Activated naive CD8-positive, alpha-beta T cell (primary cell): Measurements from ENCODE around the gene TLX1.

Experiments used
- H3K27ac Mint-ChIP-seq: one replicate; pipeline ENCODE4 v1.8.0; 2021; ENCODE audit warnings: mixed read lengths
- H3K27me3 Mint-ChIP-seq: one replicate; pipeline ENCODE4 v1.8.0; 2021; ENCODE audit warnings: mixed read lengths
- H3K36me3 Mint-ChIP-seq: one replicate; pipeline ENCODE4 v1.8.0; 2021; ENCODE audit warnings: mixed read lengths
- H3K4me1 Mint-ChIP-seq: one replicate; pipeline ENCODE4 v1.8.0; 2021; ENCODE audit warnings: low read depth, mixed read lengths
- H3K4me3 Mint-ChIP-seq: one replicate; pipeline ENCODE4 v1.8.0; 2021; ENCODE audit warnings: mild to moderate bottlenecking, mixed read lengths
- H3K9me3 Mint-ChIP-seq: one replicate; pipeline ENCODE4 v1.8.0; 2021; ENCODE audit warnings: low read depth, mixed read lengths

The TLX1 gene

GRCh38 chr10:101182936-101183335, 51.8 kb downstream of the TLX1 start:
- Mint-ChIP-seq H3K27me3 (peaks cover 11% of the 10 kb centered on the region), H3K4me3 (no peak overlapping the region), H3K36me3 (no peaks in the 10 kb centered on the region), H3K27ac (no peak overlapping the region), H3K4me1 (no peaks in the 10 kb centered on the region), H3K9me3 (no peaks in the 10 kb centered on the region)

- peaks cover 11% of the 10 kb centered on the region for H3K27me3 Mint-ChIP-seq
- H3K36me3 Mint-ChIP-seq = no peaks in the 10 kb centered on the region
- no peak overlapping the region for H3K27ac Mint-ChIP-seq
- no peak overlapping the region for H3K4me3 Mint-ChIP-seq
- H3K9me3 Mint-ChIP-seq = no peaks in the 10 kb centered on the region
- H3K4me1 Mint-ChIP-seq = no peaks in the 10 kb centered on the region
Measured at GRCh38 chr10:101183458-101184183, 52.5 kb downstream of the TLX1 start.
